NCI-H345 treated with DMSO at 0.1 percent for 48 hours (cell line): ENCODE measurements around the gene GALNT16.
"Not testable (repeated sequence)": the region's sequence is repeated elsewhere in the genome, so short reads cannot be mapped to it uniquely, and the experiment has no call there.

Source experiments
- DNase-seq: peaks from one replicate; lab custom pipeline; 2025; ENCODE audit not compliant: unreplicated experiment; lab: John Stamatoyannopoulos, UW

Gene GALNT16

DNA sequence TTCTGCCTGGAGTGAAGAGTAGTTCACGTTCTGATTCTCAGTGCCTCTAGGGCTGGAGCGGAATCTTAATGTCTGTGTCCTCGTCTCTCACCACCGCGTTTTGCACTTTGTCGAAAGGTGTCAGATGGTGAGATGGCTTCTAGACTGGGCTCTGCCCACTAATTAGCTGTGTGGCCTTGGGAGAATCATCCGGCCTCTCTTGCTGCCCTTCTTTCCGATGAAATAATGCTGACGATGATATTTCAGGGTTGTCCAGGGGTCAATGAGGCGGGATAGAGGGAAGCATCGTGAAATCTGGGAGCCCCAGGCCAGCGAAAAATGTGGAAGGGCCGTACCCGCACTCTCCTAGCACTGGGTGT is 811 bp upstream of the GALNT16 start:
- no peak for DNase-seq

DNA sequence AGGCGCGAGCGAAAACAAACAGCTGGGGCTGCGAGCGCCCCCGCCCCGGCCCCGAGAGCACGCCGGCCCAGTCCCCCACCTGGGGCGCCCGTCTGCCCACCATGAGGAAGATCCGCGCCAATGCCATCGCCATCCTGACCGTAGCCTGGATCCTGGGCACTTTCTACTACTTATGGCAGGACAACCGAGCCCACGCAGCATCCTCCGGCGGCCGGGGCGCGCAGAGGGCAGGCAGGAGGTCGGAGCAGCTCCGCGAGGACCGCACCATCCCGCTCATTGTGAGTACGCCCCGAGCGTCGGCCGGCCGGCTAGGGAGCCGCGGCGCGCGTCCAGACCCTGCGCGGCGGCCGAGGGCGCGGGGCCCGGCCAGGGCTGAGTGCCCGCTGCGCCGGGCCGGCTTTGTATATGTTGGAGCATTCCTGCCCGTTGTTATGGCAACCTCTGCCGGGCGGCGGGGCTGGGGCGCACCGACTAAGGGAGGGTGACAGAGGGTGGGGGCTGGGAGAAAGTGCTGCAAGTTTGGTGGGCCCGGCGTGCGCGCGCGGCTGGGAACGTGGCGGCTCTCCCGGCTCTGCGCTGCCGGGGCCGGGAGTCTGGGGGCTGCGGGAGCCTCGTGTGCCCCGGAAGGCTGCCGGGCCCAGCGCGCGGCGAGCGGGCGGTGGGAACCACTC is 367 bp downstream of the GALNT16 start:
- DNase-seq, result no peak

DNA sequence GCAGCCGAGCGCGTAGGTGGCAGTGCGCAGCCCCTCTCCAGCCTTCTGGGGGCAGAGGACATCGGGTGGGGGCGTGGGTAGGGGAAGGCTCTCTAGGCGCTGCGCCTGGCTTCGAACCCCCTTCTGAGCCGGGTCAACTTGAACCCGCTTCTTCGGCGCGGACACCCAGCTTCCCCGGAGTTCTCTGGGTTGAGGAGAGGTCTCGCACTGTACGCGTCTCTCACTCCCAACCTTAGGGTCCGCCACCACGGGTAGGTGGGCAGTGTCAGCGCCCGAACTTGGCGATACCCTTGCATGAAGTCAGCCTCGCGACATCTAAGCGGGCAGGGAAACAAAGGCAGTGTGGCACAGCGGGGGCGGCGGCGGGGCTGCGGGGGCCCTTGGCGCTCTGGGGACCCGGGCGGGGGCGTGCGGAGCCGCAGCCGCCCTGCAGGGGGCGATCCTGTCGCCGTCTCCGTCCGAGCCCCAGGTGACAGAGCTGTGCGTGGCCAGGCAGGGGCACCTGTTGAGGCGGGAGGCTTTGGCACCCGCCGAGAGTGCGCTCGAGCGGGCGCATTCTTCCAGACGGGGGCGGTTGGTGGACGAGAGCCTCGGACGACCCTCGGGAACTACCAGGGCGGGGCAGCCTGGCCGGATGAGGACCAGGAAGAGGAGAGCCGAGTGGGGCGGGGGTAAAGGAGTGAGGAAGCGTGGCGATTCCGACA is 1.1 kb downstream of the GALNT16 start:
- no peak for DNase-seq

- DNase-seq, result no peak
These were observed 1.9 kb downstream of the GALNT16 start for GRCh38 chr14:69261761-69262331.

- DNase-seq, result no peak
These were observed 2.6 kb downstream of the GALNT16 start for GRCh38 chr14:69262516-69262915.

DNA sequence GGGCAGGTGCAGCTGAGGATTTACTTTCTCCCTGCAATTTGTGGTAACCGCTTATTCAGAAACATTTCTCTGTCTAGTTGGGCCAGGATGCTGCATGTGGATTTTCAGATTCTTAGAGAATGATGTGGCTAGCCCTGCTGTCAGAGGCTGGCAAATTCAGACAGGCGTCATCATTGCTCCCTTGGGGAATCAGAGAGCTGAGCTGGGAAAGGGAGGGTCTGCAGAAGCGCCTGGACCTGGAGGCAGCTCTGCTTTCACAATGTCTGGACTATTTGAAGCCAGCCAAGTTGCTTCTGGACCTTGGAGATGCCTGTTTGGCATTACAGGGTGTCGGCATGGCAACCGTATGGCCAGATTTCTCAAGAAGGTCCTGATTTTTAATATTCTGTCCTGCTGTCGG is 3.4 kb downstream of the GALNT16 start:
- no peak for DNase-seq

DNA sequence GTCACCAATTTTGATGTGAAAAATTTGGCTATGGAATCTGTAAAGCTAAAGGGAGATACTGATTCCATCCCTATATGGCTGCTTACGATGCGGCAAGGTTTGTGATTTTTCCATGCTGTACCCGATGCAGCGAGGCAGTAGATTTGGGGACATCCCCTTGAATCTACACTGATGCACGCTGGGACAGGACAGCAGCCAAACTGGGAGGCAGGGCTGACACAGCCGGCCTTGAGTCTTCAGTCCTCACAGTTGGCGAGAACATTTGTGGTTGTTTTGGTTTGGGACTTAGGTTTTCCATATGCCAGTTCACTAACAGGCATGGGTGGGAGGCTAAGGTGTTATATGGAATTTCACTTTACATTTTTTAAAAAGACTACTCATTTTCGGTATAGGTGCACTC is 3.8 kb downstream of the GALNT16 start:
- no peak for DNase-seq

DNA sequence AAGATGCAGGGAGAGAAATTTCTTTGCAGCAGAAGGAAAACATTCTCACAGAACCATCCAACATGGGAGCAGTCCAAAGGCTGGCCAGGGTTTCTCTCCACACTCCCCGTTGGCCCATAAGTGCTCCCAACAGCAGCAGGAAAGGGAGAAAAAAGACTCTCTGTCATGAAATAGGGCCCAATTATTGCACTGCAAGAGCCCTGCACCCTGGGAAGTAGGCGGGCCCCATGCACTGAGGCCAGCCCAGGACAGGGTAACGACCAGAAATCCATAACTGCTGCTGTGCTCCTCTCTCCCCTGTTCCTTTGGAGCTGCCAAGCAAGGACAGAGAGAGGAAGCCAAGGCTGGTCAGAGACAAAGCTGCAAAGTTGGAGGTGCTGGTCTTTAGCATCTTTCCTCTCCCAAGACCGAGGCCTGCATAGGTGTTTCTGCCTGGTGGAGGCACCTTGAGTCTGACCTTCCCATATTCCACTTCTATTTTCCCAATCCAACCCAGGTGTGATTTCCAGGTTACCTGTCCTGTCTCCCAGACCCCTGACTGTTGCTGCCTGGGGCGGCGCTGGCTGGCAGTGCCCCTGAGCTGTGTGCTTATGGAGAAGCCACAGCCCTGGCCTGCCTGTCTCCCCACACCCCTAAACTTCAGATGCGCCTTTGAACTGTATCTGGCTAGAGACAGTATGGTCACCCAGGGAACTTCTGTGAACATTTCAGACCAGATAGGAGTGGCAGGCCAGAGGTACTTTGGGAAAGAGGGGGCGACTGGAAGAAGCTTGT is 6.8 kb downstream of the GALNT16 start:
- DNase-seq, result no peak

- no peak for DNase-seq
These were observed 7.5 kb downstream of the GALNT16 start for GRCh38 chr14:69267492-69267891.

DNA sequence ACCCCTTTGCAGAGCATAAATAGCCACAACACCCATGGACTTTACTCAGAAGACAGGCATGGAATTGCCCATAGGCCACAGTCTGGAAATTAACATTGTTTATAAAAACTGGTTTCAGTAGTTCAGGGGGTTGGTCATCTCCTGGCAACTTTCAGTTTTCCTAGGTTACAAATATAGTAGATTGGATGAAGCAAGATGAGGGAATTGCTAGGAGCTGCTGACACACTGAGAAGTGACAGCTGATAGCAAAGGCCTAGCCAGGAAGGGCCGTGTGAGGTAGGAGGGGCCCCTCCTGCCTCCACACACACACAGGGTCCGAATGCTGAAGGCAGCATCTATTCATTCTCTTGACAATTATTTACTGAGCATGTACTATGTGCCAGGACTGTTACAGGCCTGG is 8.3 kb downstream of the GALNT16 start:
- no peak for DNase-seq

- DNase-seq, result no peak
These were observed 8.8 kb downstream of the GALNT16 start for GRCh38 chr14:69268763-69269162.

GRCh38 chr14:69269381-69269780 is 9.4 kb downstream of the GALNT16 start:
- no peak for DNase-seq

- DNase-seq, result no peak
These were observed 10.1 kb downstream of the GALNT16 start for GRCh38 chr14:69270097-69270496.

DNA sequence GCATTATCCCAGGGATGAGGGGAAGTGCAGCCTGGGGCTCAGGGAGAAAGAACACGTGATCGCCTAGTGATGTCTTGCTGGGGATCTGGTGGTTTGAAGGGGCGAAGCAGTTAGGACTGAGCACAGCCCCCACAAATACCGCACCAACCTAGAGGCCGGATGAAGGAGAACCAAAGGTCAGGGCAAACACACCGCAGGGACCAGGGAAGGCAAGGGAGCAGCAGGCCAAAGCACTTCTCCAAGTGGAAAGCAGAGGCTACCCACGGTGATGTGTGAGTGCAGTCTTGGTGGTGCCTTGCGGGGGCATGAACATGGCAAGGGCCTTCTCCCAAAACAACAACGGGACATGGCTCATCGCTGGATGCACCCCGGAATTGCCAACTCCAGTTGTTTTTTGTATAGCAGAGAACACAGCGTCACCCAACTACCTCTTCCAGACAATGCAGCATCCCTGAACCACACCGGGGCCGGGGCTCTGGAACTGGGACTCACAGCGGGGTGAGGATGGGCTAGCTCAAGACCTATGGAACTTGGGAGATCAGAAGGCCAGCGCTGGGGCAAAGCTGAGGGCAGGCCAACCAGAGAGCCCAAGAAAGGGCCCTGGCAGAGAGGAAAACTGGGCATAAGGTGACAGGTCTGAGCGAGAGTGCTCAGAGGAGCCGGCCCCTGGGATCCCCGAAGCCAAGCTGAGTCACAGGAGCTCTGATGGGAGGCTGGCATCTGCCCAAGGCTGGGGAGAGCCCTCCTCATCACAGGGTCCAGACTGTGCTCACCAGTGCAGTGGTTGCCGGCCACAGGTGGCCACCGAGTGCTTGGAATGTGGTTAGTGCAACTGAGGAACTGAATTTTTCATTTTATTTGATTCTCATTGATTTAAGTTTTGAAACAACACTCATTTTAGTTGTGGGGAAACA is 11.1 kb downstream of the GALNT16 start:
- no peak for DNase-seq

DNA sequence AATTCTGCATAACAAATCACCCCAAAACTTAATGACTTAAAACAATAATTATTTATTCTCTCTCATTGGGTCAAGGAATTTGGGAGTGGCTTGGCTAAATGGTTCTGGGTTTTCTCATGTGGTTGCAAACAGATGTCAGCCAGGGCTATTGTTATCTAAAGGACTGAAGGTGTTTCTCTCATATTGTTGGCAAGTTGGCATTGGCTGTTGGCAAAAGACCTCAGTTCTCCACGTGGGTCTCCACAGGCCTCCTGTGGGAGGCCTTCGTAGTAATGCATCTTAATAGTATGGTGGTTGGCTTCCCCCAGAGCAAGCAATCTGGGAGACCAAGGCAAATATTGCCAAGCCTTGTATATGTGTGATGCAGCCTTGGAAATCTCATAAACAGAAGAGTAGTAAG is 14.4 kb downstream of the GALNT16 start:
- DNase-seq, result no peak

- DNase-seq, result no peak
These were observed 15.4 kb downstream of the GALNT16 start for GRCh38 chr14:69275331-69275730.

- not testable (repeated sequence) for DNase-seq
These were observed 17.4 kb downstream of the GALNT16 start for GRCh38 chr14:69277356-69277755.

DNA sequence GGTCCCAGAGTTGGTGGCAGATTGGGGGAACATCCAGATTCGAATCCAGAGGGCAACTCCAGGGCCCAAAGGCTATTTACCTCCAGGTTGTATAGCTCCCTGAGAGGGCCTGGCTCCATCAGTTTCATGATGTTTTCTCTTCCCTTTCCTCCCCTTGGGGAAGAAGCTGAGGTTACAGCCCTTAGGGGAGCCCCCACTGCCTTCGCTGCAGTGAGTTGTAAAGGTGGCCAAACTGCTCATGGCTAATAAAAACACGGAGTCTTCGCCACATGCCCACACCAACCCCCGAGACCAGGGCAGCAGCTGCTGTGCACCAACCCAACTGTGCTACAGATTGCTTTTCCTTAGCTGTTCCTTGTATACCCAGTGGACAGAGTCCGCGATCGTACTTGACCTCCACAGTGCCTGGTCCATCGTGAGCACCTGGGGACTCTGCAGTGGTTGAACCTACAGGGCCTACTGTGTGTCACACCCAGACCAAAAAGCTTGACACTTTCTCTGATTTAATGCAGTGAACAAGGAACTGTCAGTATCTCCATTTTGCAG is 20.9 kb downstream of the GALNT16 start:
- no peak for DNase-seq

DNA sequence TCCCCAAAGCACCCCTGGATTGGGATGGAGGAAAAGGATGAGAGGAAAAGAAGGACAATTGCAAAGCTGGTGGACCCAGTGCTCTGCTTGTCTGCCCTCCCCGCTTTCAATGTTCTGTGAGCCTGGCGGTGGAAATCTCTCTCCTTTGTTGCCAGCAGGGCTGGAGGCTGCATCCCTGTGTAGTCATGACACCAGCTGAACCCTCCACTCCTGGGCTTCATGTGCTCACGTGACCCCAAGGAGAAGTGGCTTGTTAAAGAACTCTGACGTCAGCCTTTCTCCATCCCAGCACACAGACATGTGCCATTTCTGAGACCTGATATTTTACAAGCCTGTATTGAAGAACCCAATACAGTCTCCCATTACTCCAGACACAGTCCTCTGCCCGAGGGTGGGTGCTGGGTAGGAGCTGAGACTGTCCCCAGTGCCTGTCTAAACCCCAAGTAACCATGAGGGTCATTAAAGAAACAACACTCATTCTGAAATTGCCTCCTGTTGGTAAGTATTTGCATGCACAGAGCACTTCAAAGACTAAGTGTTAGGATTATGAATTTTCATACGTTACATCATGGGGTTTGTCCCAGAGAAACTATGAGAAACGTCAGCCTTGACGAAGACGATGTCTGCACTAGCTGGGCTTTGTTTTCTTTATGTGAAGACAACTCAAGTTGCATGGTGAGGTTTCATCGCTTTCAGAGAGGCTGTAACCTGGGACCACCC is 21.7 kb downstream of the GALNT16 start:
- no peak for DNase-seq

GRCh38 chr14:69282448-69282847 is 22.5 kb downstream of the GALNT16 start:
- DNase-seq, result no peak
